DMS79 (cell line): Measurements from ENCODE around the gene NSMCE1.
"Not testable (repeated sequence)": the region's sequence is repeated elsewhere in the genome, so short reads cannot be mapped to it uniquely, and the experiment has no call there.

Experiments used
- DNase-seq: peaks from one replicate; lab custom pipeline; 2025; lab: John Stamatoyannopoulos, UW

The NSMCE1 gene

GRCh38 chr16:27269300-27270150, 953 bp upstream of the NSMCE1 start:
- DNase-seq = no peak

DNA sequence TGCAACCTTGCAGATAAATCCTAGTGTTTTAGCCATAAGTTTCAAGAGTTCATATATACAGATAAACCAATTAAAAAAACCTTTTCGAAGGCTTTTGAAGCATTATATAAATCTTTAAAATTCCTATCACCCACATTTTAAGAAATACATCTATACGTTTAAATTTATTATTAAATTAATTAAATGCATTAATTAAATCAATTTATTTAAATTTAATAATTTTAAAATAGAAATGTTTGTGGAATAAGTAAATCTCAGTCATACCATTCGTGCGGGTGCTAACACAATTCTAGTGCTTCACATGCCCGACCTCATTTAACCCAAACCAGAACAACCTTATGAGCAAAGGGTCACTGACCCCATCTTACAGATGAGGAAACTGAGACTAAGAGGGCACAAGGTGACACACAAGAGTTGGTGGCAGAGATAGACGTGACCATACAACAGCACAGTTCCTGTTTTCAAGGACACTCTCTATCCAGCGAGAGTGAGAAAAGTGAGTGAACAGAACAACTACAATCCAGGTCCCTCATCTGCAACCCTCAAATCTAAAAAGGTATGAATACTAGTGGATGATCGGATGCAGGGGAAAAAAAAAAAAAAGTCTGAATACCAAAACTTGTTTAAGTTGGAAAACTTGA, 1.4 kb downstream of the NSMCE1 start:
- DNase-seq = no peak

DNA sequence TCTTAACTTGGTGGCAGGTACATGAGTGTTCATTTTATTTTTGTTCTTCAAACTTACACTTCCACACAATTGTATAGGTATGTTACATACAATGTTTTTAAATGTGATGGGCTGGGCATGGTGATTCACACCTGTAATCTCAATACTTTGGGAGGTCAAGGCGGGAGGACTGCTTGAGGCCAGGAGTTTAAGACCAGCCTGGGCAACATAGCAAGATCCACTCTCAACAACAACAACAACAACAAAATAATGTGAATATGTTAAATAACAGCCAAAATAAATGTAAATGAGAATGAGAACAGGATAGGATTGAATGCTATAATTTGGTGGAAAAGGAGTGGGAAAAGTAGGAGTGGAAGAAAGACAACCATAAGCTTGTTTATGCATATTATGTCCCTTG, 2.6 kb downstream of the NSMCE1 start:
- DNase-seq = no peak

DNA sequence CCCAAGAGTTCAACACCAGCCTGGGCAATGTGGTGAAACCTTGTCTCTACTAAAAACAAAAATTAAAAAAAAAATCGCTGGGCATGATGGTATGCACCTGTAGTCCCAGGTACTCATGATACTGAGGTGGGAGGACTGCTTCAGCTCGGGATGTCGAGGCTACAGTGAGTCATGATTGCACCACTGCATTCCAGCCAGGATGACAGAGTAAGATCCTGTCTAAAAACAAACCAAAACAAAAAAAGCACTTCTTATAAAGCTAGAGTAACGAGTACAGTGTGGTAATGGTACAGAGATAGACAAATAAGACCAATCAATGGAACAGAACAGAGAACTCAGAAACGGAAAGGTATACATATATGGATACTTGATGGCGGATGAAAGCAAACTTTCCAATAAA, 4.4 kb downstream of the NSMCE1 start:
- no peak for DNase-seq

GRCh38 chr16:27262904-27263423, 5.6 kb downstream of the NSMCE1 start:
- not testable (repeated sequence) for DNase-seq

GRCh38 chr16:27259710-27260109, 8.9 kb downstream of the NSMCE1 start:
- no peak for DNase-seq

DNA sequence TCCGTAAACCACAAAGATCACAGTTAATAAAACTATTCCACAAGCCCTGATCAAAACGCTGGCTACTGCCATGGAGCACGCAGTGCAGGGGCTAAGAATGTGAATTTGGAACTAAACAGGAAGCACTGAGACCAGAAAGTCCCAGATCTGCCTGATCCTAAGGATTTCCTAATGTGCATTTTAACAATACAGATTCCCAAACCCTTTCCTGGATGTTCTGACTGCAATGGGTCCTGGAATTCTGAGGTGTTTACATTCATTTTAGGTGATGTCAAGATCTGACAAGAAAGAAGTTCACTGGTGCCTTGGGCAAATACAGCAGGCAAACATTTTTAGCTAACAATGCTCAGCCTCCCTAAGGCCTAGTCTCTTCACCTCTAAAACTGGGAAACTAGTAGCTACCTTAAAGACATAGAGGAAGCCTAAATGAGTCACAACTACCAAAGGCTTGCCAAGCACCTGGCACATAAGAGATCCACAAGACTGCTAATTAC, 10.3 kb downstream of the NSMCE1 start:
- no peak for DNase-seq

DNA sequence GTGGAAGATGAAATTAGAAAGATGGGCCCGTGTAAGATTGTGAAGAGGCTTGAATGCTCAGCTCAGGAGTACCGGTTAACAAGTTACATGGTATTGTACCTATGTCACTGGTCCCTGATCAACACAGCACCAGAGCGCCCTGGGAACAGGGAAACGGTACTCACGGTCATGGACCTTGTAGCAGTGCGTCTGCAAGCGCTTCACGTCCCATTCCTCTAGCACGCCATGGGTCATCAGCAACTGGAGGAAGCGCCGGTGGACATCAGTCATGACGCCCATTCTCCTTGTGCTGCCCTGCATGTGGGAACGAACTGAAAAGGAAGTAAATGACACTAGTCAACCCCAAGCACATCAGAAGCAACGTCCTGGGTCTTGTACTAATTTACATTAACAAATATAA, 11.3 kb downstream of the NSMCE1 start:
- no peak for DNase-seq

DNA sequence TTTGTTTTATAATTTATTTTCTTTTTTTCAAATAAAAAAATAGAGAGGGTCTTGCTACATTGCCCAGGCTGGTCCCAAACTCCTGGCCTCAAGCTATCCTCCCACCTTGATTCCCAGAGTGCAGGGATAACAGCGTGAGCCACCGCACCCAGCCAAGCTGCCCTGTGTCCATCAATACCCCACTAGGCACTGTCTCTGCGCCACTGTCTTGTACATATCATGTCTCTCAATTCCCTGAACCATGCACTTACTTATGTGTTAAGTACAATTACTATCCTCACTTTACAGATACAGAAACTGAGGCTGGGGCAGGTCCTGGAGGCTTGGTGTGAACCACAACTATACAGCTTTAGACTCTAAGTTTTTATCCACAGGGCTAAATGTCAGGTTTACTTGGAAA, 11.7 kb downstream of the NSMCE1 start:
- DNase-seq = no peak

GRCh38 chr16:27254262-27254811, 14.2 kb downstream of the NSMCE1 start:
- no peak for DNase-seq

DNA sequence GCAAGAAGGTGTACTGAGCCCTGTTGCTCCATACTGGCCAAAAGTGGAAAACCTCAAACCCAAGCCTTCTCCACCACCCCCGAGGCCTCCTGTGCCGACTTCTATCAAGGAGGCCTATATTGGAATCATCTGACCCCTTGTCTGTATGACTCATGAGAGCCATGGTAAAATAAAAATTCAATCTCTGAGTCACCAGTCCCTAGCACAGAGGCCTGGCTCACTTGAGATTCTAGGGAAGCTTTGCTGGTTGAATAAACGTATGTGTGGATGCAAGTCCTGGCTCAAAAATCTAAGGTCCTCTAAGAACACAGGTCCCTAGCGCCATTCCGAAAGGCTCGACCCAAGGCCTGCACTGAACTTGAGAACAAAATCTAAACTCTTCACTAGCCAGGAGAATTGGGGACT, 15.0 kb downstream of the NSMCE1 start:
- no peak for DNase-seq

DNA sequence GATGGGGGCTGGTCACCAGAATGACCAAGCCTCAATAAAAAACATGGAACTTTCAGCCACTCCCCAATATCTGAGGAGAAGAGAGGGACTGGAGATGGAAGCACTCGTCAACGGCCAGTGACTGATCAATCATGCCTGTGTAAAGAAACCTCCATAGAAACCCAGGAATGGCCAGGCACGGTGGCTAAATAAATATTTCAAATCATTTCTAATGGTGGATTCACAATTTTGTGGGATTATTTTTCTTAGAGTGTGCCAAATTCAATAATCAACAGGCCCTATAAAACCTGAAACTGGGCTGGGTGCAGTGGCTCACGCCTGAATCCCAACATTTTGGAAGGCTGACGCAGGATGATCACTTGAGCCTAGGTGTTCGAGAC, 16.4 kb downstream of the NSMCE1 start:
- DNase-seq = no peak

DNA sequence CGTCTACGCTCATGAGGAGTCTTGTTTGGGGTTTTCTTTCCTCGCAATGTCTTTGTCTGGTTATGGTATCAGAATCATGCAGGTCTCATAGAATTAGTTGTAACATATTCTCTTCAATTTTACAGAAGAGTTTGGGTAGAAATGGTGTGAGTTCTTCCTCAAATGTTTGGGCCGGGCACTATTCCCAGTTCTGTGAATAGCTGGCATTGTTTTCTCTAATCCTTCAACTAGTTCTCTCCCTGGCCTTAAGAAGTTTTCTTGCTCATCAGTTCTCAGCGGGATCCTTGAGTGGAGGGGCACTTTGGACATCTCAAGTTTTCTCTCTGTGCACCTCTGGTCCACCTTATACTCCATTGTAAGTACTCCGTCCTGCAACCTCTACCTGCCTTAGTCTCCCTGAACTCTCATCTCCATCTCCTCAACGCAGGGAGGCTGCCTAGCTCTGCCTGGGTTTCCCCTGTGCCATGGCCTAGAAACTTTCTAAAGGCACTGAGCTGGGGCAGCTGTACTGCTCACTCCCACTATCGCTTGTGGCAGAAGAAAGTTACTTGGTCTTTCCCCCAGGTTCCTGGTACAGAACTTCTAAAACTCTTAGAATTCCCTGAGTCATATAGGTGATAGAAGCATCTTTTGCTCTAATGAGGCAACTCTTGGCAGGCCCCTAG, 16.9 kb downstream of the NSMCE1 start:
- no peak for DNase-seq

DNA sequence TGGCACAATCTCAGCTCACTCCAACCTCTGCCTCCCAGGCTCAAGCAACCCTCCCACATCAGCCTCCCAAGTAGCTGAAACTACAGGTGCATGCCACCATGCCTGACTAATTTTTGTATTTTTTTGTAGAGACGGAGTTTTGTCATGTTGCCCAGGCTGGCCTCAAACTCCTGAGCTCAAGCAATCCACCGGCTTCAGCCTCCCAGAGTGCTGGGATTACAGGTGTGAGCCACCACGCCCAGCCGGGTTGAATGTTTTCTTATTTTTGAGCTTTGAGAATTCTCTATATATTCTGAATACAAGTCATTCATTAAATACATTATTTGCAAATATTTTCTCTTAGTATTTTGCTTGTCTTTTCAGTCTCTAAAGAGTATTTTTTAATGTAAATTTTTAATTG, 19.7 kb downstream of the NSMCE1 start:
- not testable (repeated sequence) for DNase-seq

DNA sequence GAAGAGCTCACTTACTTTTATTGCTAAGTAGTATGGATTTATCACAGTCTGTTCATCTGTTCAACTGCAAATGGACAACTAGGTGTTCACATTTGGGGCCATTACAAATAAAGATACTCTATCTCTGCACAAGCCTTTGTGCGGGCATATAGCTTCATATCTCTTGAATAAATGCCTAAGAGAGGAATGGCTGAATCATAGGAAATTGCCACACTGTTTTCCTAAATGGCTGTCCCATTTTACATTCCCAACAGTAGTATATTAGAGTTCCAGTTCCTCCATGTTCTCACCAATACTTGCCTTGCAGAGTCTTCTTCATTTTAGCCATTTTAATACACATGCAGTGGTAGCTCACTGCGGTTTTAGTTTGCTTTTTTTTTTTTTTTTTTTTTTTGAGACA, 20.5 kb downstream of the NSMCE1 start:
- no peak for DNase-seq

- DNase-seq = not testable (repeated sequence)
Observed at GRCh38 chr16:27247076-27247475, 21.5 kb downstream of the NSMCE1 start.

GRCh38 chr16:27246439-27246838, 22.1 kb downstream of the NSMCE1 start:
- no peak for DNase-seq

GRCh38 chr16:27245276-27246172, 23.0 kb downstream of the NSMCE1 start:
- DNase-seq = no peak

- no peak for DNase-seq
Observed at GRCh38 chr16:27244363-27244755, 24.2 kb downstream of the NSMCE1 start.

DNA sequence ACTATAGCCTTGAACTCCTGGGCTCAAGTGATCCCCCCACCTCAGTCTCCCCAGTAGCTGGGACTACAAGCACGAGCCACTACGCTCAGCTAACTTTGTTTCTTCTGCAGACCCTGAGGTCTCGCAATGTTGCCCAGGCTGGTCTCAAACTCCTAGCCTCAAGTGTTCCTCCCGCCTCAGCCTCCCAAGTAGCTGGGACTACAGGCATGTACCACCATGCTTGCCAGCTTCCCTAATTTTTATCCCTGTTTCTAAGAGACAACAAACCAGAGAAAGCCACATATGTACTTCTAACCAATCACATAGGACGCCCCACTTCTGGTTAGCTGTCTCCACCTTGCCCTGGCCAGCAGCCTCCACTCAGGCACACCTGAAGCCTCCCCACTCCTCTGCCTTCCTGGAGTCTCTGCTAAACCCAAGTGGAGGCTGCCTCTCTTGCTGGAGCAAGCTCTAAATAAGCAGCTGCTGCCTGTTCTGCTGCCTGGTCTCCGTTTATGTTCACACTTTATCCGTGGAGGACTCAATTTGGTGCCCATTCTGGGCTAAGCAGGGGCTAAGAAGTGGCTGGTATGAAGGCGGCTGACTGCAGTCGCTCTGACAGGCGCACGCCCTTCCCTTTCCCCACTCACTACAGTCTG, 24.7 kb downstream of the NSMCE1 start:
- no peak for DNase-seq
